HCT116 (cell line): ENCODE data around the gene APLF. TPM values are rescaled to one million over a fixed set of nuclear protein-coding genes. Genes with fewer than 3 reads are reported as not detected.

Experiments used
- ATAC-seq: fragments of 200-7000 bp; cut with Tn5 transposase; 2 replicates; pipeline ENCODE4 v1.9.1; 2020; ENCODE audit warnings: mild to moderate bottlenecking, moderate library complexity
- BruUV-seq: library from RNA; stranded (reverse); fragments of 400-500 nt; replicated peaks from 2 replicates; lab custom pipeline; 2021; lab: Mats Ljungman, UMichigan
- CTCF ChIA-PET: fragments of 300-600 bp; sonication (Branson Sonifier 250); formaldehyde crosslinking; loops from one replicate; lab custom pipeline; 2021; ENCODE audit warnings: antibody characterized with exemption; lab: Charles Lee
- POLR2A ChIA-PET: fragments of 300-600, 350-600 bp; sonication (Branson Sonifier 250); formaldehyde crosslinking; loops from one replicate; lab custom pipeline; 2021; ENCODE audit warnings: antibody characterized with exemption; lab: Charles Lee
- RAD21 ChIA-PET, 2 experiments: fragments of 300-600 bp; sonication (Branson Sonifier 250); formaldehyde crosslinking; loops; one replicate each; lab custom pipeline; 2023; ENCODE audit warnings: low total read pairs in 2 of 2; ENCODE audit not compliant: uncharacterized antibody in 2 of 2, unreplicated experiment in 2 of 2, low non-redundant PET in 1 of 2; lab: Charles Lee
- DNase-seq: peaks from one replicate; pipeline ENCODE4 v3.0.0-alpha.2; 2010; ENCODE audit warnings: low read depth, low spot score
- H2AFZ ChIP-seq: fragments of 200-600 bp; shearing (Covaris generic), sonication (generic); 2 replicates; pipeline ENCODE4 v1.6.1; 2017; ENCODE audit warnings: low read depth, mixed run types, mixed read lengths, antibody characterized with exemption, low read length; ENCODE audit not compliant: poor library complexity, severe bottlenecking
- H3K27ac ChIP-seq: 2 replicates; pipeline ENCODE4 v1.5.1; 2012; ENCODE audit warnings: low read depth, low read length
- H3K27me3 ChIP-seq: fragments of 200-600 bp; sonication (generic); 2 replicates; pipeline ENCODE4 v1.6.1; 2016; ENCODE audit warnings: mixed run types, low read length, mixed read lengths; ENCODE audit not compliant: insufficient read depth
- H3K36me3 ChIP-seq, 2 experiments: fragments of 200-500 bp in 1 of 2; fragments of 200-600 bp in 1 of 2; sonication (Bioruptor generic) in 1 of 2; sonication (generic) in 1 of 2; 2 replicates each; pipeline versions ENCODE4 v1.5.1 to v1.6.1; 2014 to 2016; ENCODE audit warnings: low read length in 2 of 2, inconsistent platforms in 1 of 2, mixed read lengths in 1 of 2, mixed run types in 1 of 2; ENCODE audit not compliant: insufficient read depth in 2 of 2, control insufficient read depth in 1 of 2
- H3K4me1 ChIP-seq, 2 experiments: fragments of 200-600 bp in 1 of 2; sonication (generic) in 1 of 2; 2 replicates each; pipeline versions ENCODE4 v1.5.1 to v1.6.1; 2012 to 2017; ENCODE audit warnings: low read length in 2 of 2, inconsistent platforms in 1 of 2, mild to moderate bottlenecking in 1 of 2, mixed read lengths in 1 of 2, mixed run types in 1 of 2, moderate library complexity in 1 of 2; ENCODE audit not compliant: insufficient read depth in 2 of 2, control insufficient read depth in 1 of 2
- H3K4me2 ChIP-seq: fragments of 200-600 bp; sonication (generic); 2 replicates; pipeline ENCODE4 v1.6.1; 2017; ENCODE audit warnings: mixed run types, low read length, mixed read lengths
- H3K4me3 ChIP-seq, 2 experiments: fragments of 200-600 bp in 1 of 2; sonication (generic) in 1 of 2; replicated peaks in 1 of 2; 2 replicates each; pipeline ENCODE4 v1.5.1; 2011 to 2016; ENCODE audit warnings: low read length in 2 of 2, control low read depth in 1 of 2, low read depth in 1 of 2, mild to moderate bottlenecking in 1 of 2, mixed read lengths in 1 of 2, mixed run types in 1 of 2
- H3K79me2 ChIP-seq: fragments of 200-600 bp; sonication (generic); 2 replicates; pipeline ENCODE4 v1.6.1; 2017; ENCODE audit warnings: mild to moderate bottlenecking, mixed run types, low read length, moderate library complexity, mixed read lengths; ENCODE audit not compliant: insufficient read depth
- H3K9ac ChIP-seq: fragments of 200-600 bp; sonication (generic); 2 replicates; pipeline ENCODE4 v1.6.1; 2016; ENCODE audit warnings: low read length, mixed read lengths
- H3K9me2 ChIP-seq: fragments of 200-600 bp; sonication (generic), shearing (Covaris generic); 2 replicates; pipeline ENCODE4 v1.6.1; 2017; ENCODE audit warnings: mixed run types, mild to moderate bottlenecking, moderate library complexity; ENCODE audit not compliant: insufficient read depth
- H3K9me3 ChIP-seq, 2 experiments: fragments of 200-500 bp in 1 of 2; fragments of 200-600 bp in 1 of 2; sonication (Bioruptor generic) in 1 of 2; sonication (generic) in 1 of 2; 2 replicates each; pipeline ENCODE4 v1.6.1; 2014 to 2017; ENCODE audit warnings: low read length in 2 of 2, mixed read lengths in 2 of 2, inconsistent platforms in 1 of 2, low read depth in 1 of 2, mild to moderate bottlenecking in 1 of 2, mixed run types in 1 of 2, moderate library complexity in 1 of 2; ENCODE audit not compliant: control insufficient read depth in 1 of 2, insufficient read depth in 1 of 2
- H4K20me1 ChIP-seq: fragments of 200-600 bp; sonication (generic), shearing (Covaris generic); 2 replicates; pipeline ENCODE4 v1.6.1; 2017; ENCODE audit warnings: mixed run types, mild to moderate bottlenecking, moderate library complexity; ENCODE audit not compliant: insufficient read depth
- CBX3 ChIP-seq: IDR thresholded peaks from 2 replicates; pipeline ENCODE4 v1.6.1; 2012; ENCODE audit warnings: low read depth
- CEBPB ChIP-seq: IDR thresholded peaks from 2 replicates; pipeline ENCODE4 v1.6.1; 2012; ENCODE audit warnings: low read depth
- CTCF ChIP-seq, 3 experiments: fragments of 200-600 bp in 1 of 3; sonication (generic) in 1 of 3; IDR thresholded peaks in 2 of 3; conservative IDR thresholded peaks in 1 of 3; 2 replicates each; pipeline ENCODE4 v1.5.1; 2012 to 2017; ENCODE audit warnings: low read depth in 2 of 3, low read length in 2 of 3, antibody characterized with exemption in 1 of 3, borderline replicate concordance in 1 of 3, control low read depth in 1 of 3, mild to moderate bottlenecking in 1 of 3, mixed read lengths in 1 of 3, mixed run types in 1 of 3, moderate library complexity in 1 of 3; ENCODE audit not compliant: insufficient read depth in 1 of 3
- JUND ChIP-seq: IDR thresholded peaks from 2 replicates; pipeline ENCODE4 v1.6.1; 2012
- RAD21 ChIP-seq: IDR thresholded peaks from 2 replicates; pipeline ENCODE4 v1.6.1; 2012; ENCODE audit warnings: low read depth, mild to moderate bottlenecking
- SRF ChIP-seq: IDR thresholded peaks from 2 replicates; pipeline ENCODE4 v1.6.1; 2012; ENCODE audit warnings: low read depth
- TCF7L2 ChIP-seq: IDR thresholded peaks from 2 replicates; pipeline ENCODE4 v1.7.0; 2011; ENCODE audit warnings: borderline replicate concordance, inconsistent platforms; ENCODE audit not compliant: insufficient read depth, insufficient read length; ENCODE audit errors: extremely low read depth
- YY1 ChIP-seq: IDR thresholded peaks from 2 replicates; pipeline ENCODE4 v1.6.1; 2011; ENCODE audit warnings: low read length, low read depth, moderate library complexity, mild to moderate bottlenecking; ENCODE audit not compliant: insufficient replicate concordance; ENCODE audit errors: extremely low read depth
- ZBTB33 ChIP-seq: IDR thresholded peaks from 2 replicates; pipeline ENCODE4 v1.6.1; 2011; ENCODE audit warnings: mild to moderate bottlenecking, low read length, moderate library complexity; ENCODE audit not compliant: insufficient replicate concordance; ENCODE audit errors: extremely low read depth
- intact Hi-C: fragments of 100-400 bp; cut with micrococcal nuclease; formaldehyde crosslinking; loops from 2 replicates; pipeline ENCODE4 v1.10.0; 2022
- total RNA-seq: library from RNA; stranded (reverse); gene quantifications from one replicate; pipeline ENCODE4 v1.2.1, GENCODE V29; 2021; ENCODE audit not compliant: unreplicated experiment

APLF gene
- total RNA-seq, 1 experiment from 2014 or later, result 1.6 TPM

GRCh38 chr2:68426446-68426845, 40.9 kb upstream of the APLF start:
- Histone ChIP-seq H3K27ac (no peak overlapping the region), H4K20me1 (no peaks in the 10 kb centered on the region), H3K9me2 (no peaks in the 10 kb centered on the region), H3K4me2 (no peak overlapping the region), H3K4me3 (no peak overlapping the region), H3K79me2 (no peaks in the 10 kb centered on the region), H3K9ac (no peak overlapping the region), H3K27me3 (no peaks in the 10 kb centered on the region; the same call in 1 of the 2 replicates), H2AFZ (no peak overlapping the region), H3K9me3 (no peaks in the 10 kb centered on the region), H3K36me3 (no peaks in the 10 kb centered on the region), H3K4me1 (no peaks in the 10 kb centered on the region)
- intact Hi-C loops, result no loop called here
- DNase-seq, result no peak
- no peak for TF ChIP-seq CBX3
- no peak for TF ChIP-seq CTCF (IDR thresholded peaks at IDR 0.05 in 2 of 3, conservative IDR thresholded peaks at IDR 0.05 in 1 of 3; ENCODE audit: borderline replicate concordance in 1 of 3, insufficient read depth in 1 of 3, low read depth in 2 of 3, low read length in 2 of 3)
- TF ChIP-seq SRF, result no peak
- TF ChIP-seq JUND, result no peak
- TF ChIP-seq YY1, result no peak
- TF ChIP-seq RAD21, result no peak
- no peak for TF ChIP-seq CEBPB
- no peak for TF ChIP-seq TCF7L2
- no peak for TF ChIP-seq ZBTB33
- ChIA-PET POLR2A (no interaction called here), RAD21 (interaction anchor here in 1 of 2 experiments (0.7 kb wide), 1 partner anchor 16 kb away, joined by 4 read pairs; no protein-coding TSS in a partner anchor), CTCF (interaction anchor here (2.4 kb wide), 1 partner anchor 15 kb away, joined by 9 read pairs; no protein-coding TSS in a partner anchor)
- BruUV-seq, result no TSS peak
- no peak for ATAC-seq
